Mesothelial cell of epicardium (in vitro differentiated cells): ENCODE results near the gene PITPNM3. TPM values are rescaled to one million over a fixed set of nuclear protein-coding genes. Genes with fewer than 3 reads are reported as not detected.

ENCODE experiments used
- DNase-seq, 2 experiments: peaks; one replicate each; pipeline ENCODE4 v3.0.0; 2021; ENCODE audit warnings: low spot score in 2 of 2; ENCODE audit not compliant: unreplicated experiment in 2 of 2
- H3K27ac Mint-ChIP-seq: 2 replicates; pipeline ENCODE4 v1.8.0; 2021; ENCODE audit warnings: mixed read lengths
- H3K27me3 Mint-ChIP-seq: 2 replicates; pipeline ENCODE4 v1.8.0; 2021; ENCODE audit warnings: low read depth, mixed read lengths
- H3K36me3 Mint-ChIP-seq: 2 replicates; pipeline ENCODE4 v1.8.0; 2021; ENCODE audit warnings: mixed read lengths
- H3K4me1 Mint-ChIP-seq: 2 replicates; pipeline ENCODE4 v1.8.0; 2021; ENCODE audit warnings: mixed read lengths
- H3K4me3 Mint-ChIP-seq: 2 replicates; pipeline ENCODE4 v1.8.0; 2021; ENCODE audit warnings: mild to moderate bottlenecking, moderate library complexity, mixed read lengths
- H3K9me3 Mint-ChIP-seq: 2 replicates; pipeline ENCODE4 v1.8.0; 2021; ENCODE audit warnings: mixed read lengths
- total RNA-seq: library from RNA; stranded (reverse); gene quantifications from 3 replicates; pipeline ENCODE4 v1.2.1, GENCODE V29; 2021
- TF ChIP-seq, protein P1 (sequence below): fragments of 200-600 bp; sonication (generic); IDR thresholded peaks from one replicate; pipeline ENCODE4 v1.5.0; 2021; ENCODE audit warnings: antibody characterized with exemption; ENCODE audit not compliant: unreplicated experiment

Gene PITPNM3
- total RNA-seq, 1 donor from 2014 or later, result 2.3 TPM

DNA sequence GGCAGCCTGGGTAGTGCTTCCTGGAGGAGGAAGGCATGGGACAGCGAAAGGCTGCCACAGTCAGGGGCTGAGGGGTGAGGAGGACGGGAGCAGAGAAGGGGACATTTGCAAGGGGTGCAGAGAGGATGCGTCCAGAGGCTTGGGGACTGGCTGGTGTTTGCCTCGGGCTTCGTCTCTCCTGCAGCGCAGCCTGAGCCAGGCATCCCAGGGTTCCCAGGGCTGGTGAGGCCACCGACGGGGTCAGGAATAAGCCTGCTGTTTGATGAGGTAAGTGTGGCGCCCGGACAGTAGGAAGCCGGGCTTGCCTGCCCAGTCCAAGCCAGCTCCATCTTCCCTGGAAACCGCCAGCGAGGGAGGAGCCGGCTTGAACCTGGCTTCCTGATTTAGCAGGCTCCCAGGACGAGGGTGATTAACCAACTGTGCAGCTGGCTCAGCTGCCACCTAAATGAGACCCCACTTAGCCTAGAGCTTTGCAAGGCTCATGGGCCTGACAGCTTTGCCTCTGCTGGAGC lies 47.8 kb downstream of the PITPNM3 start:
- TF ChIP-seq, protein P1, sequence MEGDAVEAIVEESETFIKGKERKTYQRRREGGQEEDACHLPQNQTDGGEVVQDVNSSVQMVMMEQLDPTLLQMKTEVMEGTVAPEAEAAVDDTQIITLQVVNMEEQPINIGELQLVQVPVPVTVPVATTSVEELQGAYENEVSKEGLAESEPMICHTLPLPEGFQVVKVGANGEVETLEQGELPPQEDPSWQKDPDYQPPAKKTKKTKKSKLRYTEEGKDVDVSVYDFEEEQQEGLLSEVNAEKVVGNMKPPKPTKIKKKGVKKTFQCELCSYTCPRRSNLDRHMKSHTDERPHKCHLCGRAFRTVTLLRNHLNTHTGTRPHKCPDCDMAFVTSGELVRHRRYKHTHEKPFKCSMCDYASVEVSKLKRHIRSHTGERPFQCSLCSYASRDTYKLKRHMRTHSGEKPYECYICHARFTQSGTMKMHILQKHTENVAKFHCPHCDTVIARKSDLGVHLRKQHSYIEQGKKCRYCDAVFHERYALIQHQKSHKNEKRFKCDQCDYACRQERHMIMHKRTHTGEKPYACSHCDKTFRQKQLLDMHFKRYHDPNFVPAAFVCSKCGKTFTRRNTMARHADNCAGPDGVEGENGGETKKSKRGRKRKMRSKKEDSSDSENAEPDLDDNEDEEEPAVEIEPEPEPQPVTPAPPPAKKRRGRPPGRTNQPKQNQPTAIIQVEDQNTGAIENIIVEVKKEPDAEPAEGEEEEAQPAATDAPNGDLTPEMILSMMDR, result no peak
- Mint-ChIP-seq H3K27me3 (peaks cover 14% of the 10 kb centered on the region), H3K4me3 (no peak overlapping the region), H3K27ac (no peak overlapping the region), H3K9me3 (no peaks in the 10 kb centered on the region), H3K36me3 (no peaks in the 10 kb centered on the region), H3K4me1 (no peaks in the 10 kb centered on the region)
- no peak for DNase-seq

DNA sequence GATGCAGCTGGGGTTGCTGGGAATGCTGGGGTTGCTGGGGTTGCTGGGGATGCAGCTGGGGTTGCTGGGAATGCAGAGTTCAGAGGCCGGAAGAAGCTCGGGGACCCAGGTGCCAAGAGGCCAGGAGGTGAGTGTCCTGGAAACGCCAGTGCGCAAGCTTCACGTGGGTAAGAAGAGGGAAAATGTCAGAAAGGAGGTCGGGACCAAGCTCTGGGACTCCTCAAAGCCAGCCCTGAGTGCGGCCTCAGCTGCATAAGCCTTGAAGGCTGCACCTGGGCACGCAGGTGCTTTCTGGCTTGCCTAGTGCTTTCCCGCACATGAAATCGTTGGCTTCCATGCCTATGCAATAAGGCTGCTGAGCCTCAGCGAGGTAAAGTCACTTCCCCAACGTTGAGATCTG lies 48.3 kb downstream of the PITPNM3 start:
- no peak overlapping the region for H3K27ac Mint-ChIP-seq

DNA sequence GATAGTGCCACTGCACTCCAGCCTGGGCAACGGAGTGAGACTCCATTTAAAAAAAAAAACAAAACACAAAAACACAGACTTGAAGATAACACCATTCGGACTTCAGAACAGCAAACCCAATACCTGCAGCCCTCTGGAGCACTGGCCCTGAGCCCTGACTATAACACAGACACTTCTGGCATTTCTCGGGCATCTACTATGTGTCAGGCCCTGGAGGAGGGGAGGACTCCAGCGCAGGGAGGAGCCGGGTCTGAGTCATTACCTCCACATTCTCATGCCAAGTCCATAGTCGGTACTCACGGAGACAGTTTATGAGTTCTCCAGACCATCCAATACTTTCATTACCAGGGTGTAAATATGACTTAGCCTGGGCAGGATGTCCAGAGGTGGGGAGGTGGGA lies 48.8 kb downstream of the PITPNM3 start:
- Mint-ChIP-seq H3K27ac (no peak overlapping the region), H3K27me3 (peaks cover 6% of the 10 kb centered on the region), H3K4me1 (no peaks in the 10 kb centered on the region), H3K36me3 (no peaks in the 10 kb centered on the region), H3K4me3 (no peak overlapping the region), H3K9me3 (no peaks in the 10 kb centered on the region)
- no peak for DNase-seq
- TF ChIP-seq, protein P1, result no peak

More for the DNA sequence above, 48.3 kb downstream of the PITPNM3 start:
- no peak for DNase-seq
- no peaks in the 10 kb centered on the region for H3K4me1 Mint-ChIP-seq
- peaks cover 10% of the 10 kb centered on the region for H3K27me3 Mint-ChIP-seq
- no peak overlapping the region for H3K4me3 Mint-ChIP-seq
- H3K36me3 Mint-ChIP-seq, result no peaks in the 10 kb centered on the region
- no peaks in the 10 kb centered on the region for H3K9me3 Mint-ChIP-seq
- TF ChIP-seq, protein P1, result no peak

DNA sequence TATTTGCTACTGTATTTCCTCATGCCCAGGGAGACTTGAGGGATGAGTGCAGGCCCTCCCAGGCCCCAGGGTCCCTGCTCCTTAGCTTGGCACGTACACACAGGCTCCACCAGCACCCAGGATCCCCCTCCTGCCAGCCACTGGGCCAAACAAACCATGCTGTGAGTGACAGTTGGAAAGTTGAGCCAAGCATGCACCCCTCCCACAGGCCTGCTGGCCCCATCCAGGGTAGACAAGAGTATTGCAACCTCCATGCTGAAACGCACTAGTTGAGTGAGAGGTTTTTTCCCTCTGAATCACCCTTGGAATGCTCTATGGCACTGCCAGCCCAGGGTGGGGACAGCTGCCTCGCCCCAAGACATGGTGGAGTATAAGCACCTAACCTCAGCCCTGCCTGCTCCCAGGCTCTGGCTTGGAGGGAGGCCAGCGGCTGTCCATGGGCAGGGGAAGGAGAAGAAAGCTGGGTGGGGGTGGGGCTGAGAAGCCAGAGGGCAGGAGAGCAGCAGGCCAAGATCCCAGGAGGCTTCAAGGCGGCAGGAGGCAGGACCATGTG lies 49.6 kb downstream of the PITPNM3 start:
- H3K36me3 Mint-ChIP-seq, result no peaks in the 10 kb centered on the region
- TF ChIP-seq, protein P1, result no peak
- no peaks in the 10 kb centered on the region for H3K4me1 Mint-ChIP-seq
- no peak for DNase-seq
- H3K9me3 Mint-ChIP-seq, result no peaks in the 10 kb centered on the region
- no peaks in the 10 kb centered on the region for H3K27me3 Mint-ChIP-seq
- no peak overlapping the region for H3K4me3 Mint-ChIP-seq
- H3K27ac Mint-ChIP-seq, result no peak overlapping the region

DNA sequence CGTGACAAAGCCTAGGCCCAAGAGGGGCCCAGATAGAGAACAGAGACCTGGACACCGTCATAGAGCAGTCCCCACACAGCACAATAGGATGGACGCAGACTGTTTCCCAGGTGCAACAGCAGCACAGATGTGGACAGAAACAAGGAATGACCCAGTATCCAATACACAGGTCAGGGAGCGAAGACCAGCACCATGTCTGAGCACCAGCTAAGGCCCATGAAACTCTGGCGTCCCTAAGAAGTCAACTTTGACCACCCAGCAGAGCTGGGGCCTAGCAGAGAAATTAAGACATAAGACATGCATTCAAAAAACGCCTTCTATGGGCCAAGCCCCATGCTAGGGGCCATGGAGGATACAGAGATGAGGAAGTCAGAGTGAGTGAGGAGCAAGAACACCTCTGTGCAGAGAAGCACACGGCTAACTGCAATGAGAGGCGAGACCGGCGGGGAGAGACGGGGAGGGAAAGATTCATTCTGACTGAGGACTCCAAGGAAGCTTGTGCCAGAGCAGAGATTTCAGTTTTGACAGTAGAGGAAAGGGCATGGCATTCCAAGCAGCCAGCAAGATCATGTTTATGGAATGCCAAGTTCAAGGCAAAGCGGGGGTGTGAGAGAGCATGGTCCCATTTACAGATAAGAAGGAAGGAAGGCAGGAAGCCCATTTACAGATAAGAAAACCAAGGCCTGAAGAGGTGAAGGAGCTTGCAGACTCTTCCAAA lies 50.8 kb downstream of the PITPNM3 start:
- no peaks in the 10 kb centered on the region for H3K36me3 Mint-ChIP-seq
- H3K27me3 Mint-ChIP-seq, result no peaks in the 10 kb centered on the region
- no peak for DNase-seq
- H3K27ac Mint-ChIP-seq, result no peak overlapping the region
- no peaks in the 10 kb centered on the region for H3K9me3 Mint-ChIP-seq
- H3K4me3 Mint-ChIP-seq, result no peak overlapping the region
- no peaks in the 10 kb centered on the region for H3K4me1 Mint-ChIP-seq
- TF ChIP-seq, protein P1, result no peak
